Measurements from ENCODE around the gene BCL2L13. TPM values are rescaled to one million over a fixed set of nuclear protein-coding genes. Genes with fewer than 3 reads are reported as not detected.
"Not testable (repeated sequence)": the region's sequence is repeated elsewhere in the genome, so short reads cannot be mapped to it uniquely, and the experiment has no call there.

The BCL2L13 gene
- total RNA-seq, 1 experiment from 2014 or later: 52.9 TPM

GRCh38 chr22:17641269-17641668 is 2.7 kb downstream of the BCL2L13 start:
- Histone ChIP-seq H3K4me3 (ENCODE audit: low read depth, low read length, poor library complexity, severe bottlenecking) (no peak overlapping the region), H3K9me3 (ENCODE audit: low read depth, low read length, poor library complexity, severe bottlenecking) (no peaks in the 10 kb centered on the region), H3K4me1 (ENCODE audit: insufficient read depth, low read length, poor library complexity, severe bottlenecking) (peaks cover 15% of the 10 kb centered on the region), H3K36me3 (ENCODE audit: insufficient read depth, low read length, poor library complexity, severe bottlenecking) (no peaks in the 10 kb centered on the region), H3K27ac (ENCODE audit: low read depth, low read length, poor library complexity, severe bottlenecking) (no peak overlapping the region), H3K27me3 (replicated peaks; ENCODE audit: insufficient read depth, low read depth, low read length, poor library complexity) (no peaks in the 10 kb centered on the region)
- BruUV-seq (replicated peaks): no TSS peak
- intact Hi-C loops (cut with micrococcal nuclease; ENCODE audit: unreplicated experiment): loop anchor here (5.0 to 10.0 kb wide), 2 partner anchors 66 kb away; no protein-coding TSS in a partner anchor
- ChIA-PET POLR2A (ENCODE audit: low non-redundant PET) (interaction anchor here (0.6 kb wide), 1 partner anchor 143 kb away, joined by 8 read pairs; no protein-coding TSS in a partner anchor), CTCF (no interaction called here)
- TF ChIP-seq, protein P1, sequence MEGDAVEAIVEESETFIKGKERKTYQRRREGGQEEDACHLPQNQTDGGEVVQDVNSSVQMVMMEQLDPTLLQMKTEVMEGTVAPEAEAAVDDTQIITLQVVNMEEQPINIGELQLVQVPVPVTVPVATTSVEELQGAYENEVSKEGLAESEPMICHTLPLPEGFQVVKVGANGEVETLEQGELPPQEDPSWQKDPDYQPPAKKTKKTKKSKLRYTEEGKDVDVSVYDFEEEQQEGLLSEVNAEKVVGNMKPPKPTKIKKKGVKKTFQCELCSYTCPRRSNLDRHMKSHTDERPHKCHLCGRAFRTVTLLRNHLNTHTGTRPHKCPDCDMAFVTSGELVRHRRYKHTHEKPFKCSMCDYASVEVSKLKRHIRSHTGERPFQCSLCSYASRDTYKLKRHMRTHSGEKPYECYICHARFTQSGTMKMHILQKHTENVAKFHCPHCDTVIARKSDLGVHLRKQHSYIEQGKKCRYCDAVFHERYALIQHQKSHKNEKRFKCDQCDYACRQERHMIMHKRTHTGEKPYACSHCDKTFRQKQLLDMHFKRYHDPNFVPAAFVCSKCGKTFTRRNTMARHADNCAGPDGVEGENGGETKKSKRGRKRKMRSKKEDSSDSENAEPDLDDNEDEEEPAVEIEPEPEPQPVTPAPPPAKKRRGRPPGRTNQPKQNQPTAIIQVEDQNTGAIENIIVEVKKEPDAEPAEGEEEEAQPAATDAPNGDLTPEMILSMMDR (conservative IDR thresholded peaks at IDR 0.05; ENCODE audit: low read depth, low read length): no peak
- TF ChIP-seq EZH2 (IDR thresholded peaks at IDR 0.05; ENCODE audit: borderline replicate concordance, low read depth, low read length, poor library complexity, severe bottlenecking): no peak
- no peak for DNase-seq (ENCODE audit: low spot score)

- H3K36me3 ChIP-seq (ENCODE audit: insufficient read depth, low read length, poor library complexity, severe bottlenecking); H3K27me3 ChIP-seq (replicated peaks; ENCODE audit: insufficient read depth, low read depth, low read length, poor library complexity); H3K27ac ChIP-seq (ENCODE audit: low read depth, low read length, poor library complexity, severe bottlenecking); CTCF ChIA-PET; H3K4me3 ChIP-seq (ENCODE audit: low read depth, low read length, poor library complexity, severe bottlenecking); POLR2A ChIA-PET (ENCODE audit: low non-redundant PET); H3K9me3 ChIP-seq (ENCODE audit: low read depth, low read length, poor library complexity, severe bottlenecking); BruUV-seq (replicated peaks); DNase-seq (ENCODE audit: low spot score): not testable (repeated sequence)
- intact Hi-C loops (cut with micrococcal nuclease; ENCODE audit: unreplicated experiment): loop anchor here (5.0 to 10.0 kb wide), 2 partner anchors 65 to 68 kb away; no protein-coding TSS in a partner anchor
- H3K4me1 ChIP-seq (ENCODE audit: insufficient read depth, low read length, poor library complexity, severe bottlenecking): peaks cover 15% of the 10 kb centered on the region
Observed at GRCh38 chr22:17642357-17642756, 3.8 kb downstream of the BCL2L13 start.

DNA sequence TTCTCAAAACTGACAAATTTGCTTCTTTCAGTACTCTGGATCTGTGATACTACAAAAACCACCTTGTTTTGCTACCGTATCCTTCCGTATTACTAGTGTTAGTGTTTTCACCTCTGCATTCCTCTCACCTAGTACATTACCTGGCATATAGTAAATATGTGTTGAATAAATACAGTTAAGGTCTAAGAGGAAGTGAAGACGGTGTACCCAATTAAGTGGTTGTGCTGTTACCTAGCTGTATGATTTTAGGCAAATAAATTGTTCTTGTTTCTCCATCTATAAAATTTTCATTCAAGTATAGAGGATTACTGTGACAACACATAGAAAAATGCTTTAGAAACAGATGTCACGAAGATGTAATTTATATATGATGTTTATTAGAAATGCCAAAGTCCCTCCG is 8.9 kb downstream of the BCL2L13 start:
- Histone ChIP-seq H3K4me3 (ENCODE audit: low read depth, low read length, poor library complexity, severe bottlenecking) (no peak overlapping the region), H3K27ac (ENCODE audit: low read depth, low read length, poor library complexity, severe bottlenecking) (no peak overlapping the region), H3K27me3 (replicated peaks; ENCODE audit: insufficient read depth, low read depth, low read length, poor library complexity) (no peaks in the 10 kb centered on the region), H3K36me3 (ENCODE audit: insufficient read depth, low read length, poor library complexity, severe bottlenecking) (no peaks in the 10 kb centered on the region), H3K4me1 (ENCODE audit: insufficient read depth, low read length, poor library complexity, severe bottlenecking) (no peaks in the 10 kb centered on the region), H3K9me3 (ENCODE audit: low read depth, low read length, poor library complexity, severe bottlenecking) (no peaks in the 10 kb centered on the region)
- no peak for DNase-seq (ENCODE audit: low spot score)
- intact Hi-C loops (cut with micrococcal nuclease; ENCODE audit: unreplicated experiment): loop anchor here (10.0 kb wide), 1 partner anchor 73 kb away; no protein-coding TSS in a partner anchor
- ChIA-PET POLR2A (ENCODE audit: low non-redundant PET) (interaction anchor here (0.6 kb wide), 1 partner anchor 152 kb away, joined by 10 read pairs; no protein-coding TSS in a partner anchor), CTCF (no interaction called here)
- TF ChIP-seq, protein P1 (conservative IDR thresholded peaks at IDR 0.05; ENCODE audit: low read depth, low read length): no peak
- no peak for TF ChIP-seq EZH2 (IDR thresholded peaks at IDR 0.05; ENCODE audit: borderline replicate concordance, low read depth, low read length, poor library complexity, severe bottlenecking)
- BruUV-seq (replicated peaks): no TSS peak

GRCh38 chr22:17647991-17648390 is 9.4 kb downstream of the BCL2L13 start:
- no peak for TF ChIP-seq EZH2 (IDR thresholded peaks at IDR 0.05; ENCODE audit: borderline replicate concordance, low read depth, low read length, poor library complexity, severe bottlenecking)
- TF ChIP-seq, protein P1 (conservative IDR thresholded peaks at IDR 0.05; ENCODE audit: low read depth, low read length): no peak
- ChIA-PET CTCF (no interaction called here), POLR2A (ENCODE audit: low non-redundant PET) (no interaction called here)
- no peak for DNase-seq (ENCODE audit: low spot score)
- no peaks in the 10 kb centered on the region for H3K36me3 ChIP-seq (ENCODE audit: insufficient read depth, low read length, poor library complexity, severe bottlenecking)
- no peaks in the 10 kb centered on the region for H3K27me3 ChIP-seq (replicated peaks; ENCODE audit: insufficient read depth, low read depth, low read length, poor library complexity)
- no peaks in the 10 kb centered on the region for H3K9me3 ChIP-seq (ENCODE audit: low read depth, low read length, poor library complexity, severe bottlenecking)
- intact Hi-C loops (cut with micrococcal nuclease; ENCODE audit: unreplicated experiment): loop anchor here (10.0 kb wide), 1 partner anchor 73 kb away; no protein-coding TSS in a partner anchor
- no peak overlapping the region for H3K4me3 ChIP-seq (ENCODE audit: low read depth, low read length, poor library complexity, severe bottlenecking)
- no peaks in the 10 kb centered on the region for H3K4me1 ChIP-seq (ENCODE audit: insufficient read depth, low read length, poor library complexity, severe bottlenecking)
- no TSS peak for BruUV-seq (replicated peaks)
- no peak overlapping the region for H3K27ac ChIP-seq (ENCODE audit: low read depth, low read length, poor library complexity, severe bottlenecking)
